H1 (cell line): ENCODE data around the gene CYP2J2. TPM values are rescaled to one million over a fixed set of nuclear protein-coding genes. Genes with fewer than 3 reads are reported as not detected.

ENCODE experiments used
- CBX8 ChIP-seq: fragments of 300-800, 300-1000 bp; sonication (generic); IDR thresholded peaks from 2 replicates; pipeline ENCODE4 v1.7.1; 2016; ENCODE audit warnings: low read depth, low read length, borderline replicate concordance
- RBBP5 ChIP-seq: IDR thresholded peaks from 2 replicates; pipeline ENCODE4 v1.7.1; 2012; ENCODE audit warnings: low read depth, mild to moderate bottlenecking, inconsistent platforms, low read length, moderate library complexity, borderline replicate concordance
- RNF2 ChIP-seq: fragments of 200-900, 300-1000 bp; sonication (generic); IDR thresholded peaks from 2 replicates; pipeline ENCODE4 v1.7.1; 2016; ENCODE audit warnings: borderline replicate concordance, low read depth, mild to moderate bottlenecking, antibody characterized with exemption, low read length; ENCODE audit not compliant: poor library complexity, severe bottlenecking; ENCODE audit errors: missing control alignments
- RXRA ChIP-seq: IDR thresholded peaks from 2 replicates; pipeline ENCODE4 v1.6.1; 2011; ENCODE audit warnings: low read depth, mild to moderate bottlenecking, low read length, moderate library complexity; ENCODE audit not compliant: insufficient read depth
- TAF7 ChIP-seq: optimal IDR thresholded peaks from 2 replicates; pipeline ENCODE3; 2011; ENCODE audit warnings: low read depth, mild to moderate bottlenecking, inconsistent platforms, low read length, moderate library complexity, borderline replicate concordance
- USF2 ChIP-seq: IDR thresholded peaks from 2 replicates; pipeline ENCODE4 v1.6.1; 2011; ENCODE audit warnings: low read length, improper control_type of control experiment
- ZNF274 ChIP-seq: IDR thresholded peaks from 2 replicates; pipeline ENCODE4 v1.7.0; 2012; ENCODE audit warnings: low read length, borderline replicate concordance; ENCODE audit errors: extremely low read depth
- polyA plus RNA-seq, 7 experiments: library from polyadenylated mRNA; depleted of rRNA in 3 of 7; stranded (reverse) in 5 of 7; unstranded in 2 of 7; fragments of >200 nt in 5 of 7; fragments of 200-250 nt in 2 of 7; gene quantifications; 1 replicate in 5 of 7; 2 replicates in 1 of 7; 4 replicates in 1 of 7; pipeline versions ENCODE4 v1.2.1 to v1.2.3, GENCODE V29; 2011 to 2013; ENCODE audit warnings: missing spikeins in 2 of 7, mixed read lengths in 2 of 7
- total RNA-seq: library from RNA; stranded (reverse); fragmentation: NEBNext Ultra II Directional; extraction: Animal tissue kit (Norgen Biotek cat#: 25700); gene quantifications from 2 replicates; pipeline ENCODE4 v1.2.1, GENCODE V29; 2021

CYP2J2 gene
- total and polyA plus RNA-seq, 2 of the 8 experiments (the other 6 are each of a cell fraction or from before 2014, with no cell fraction given) = 0.59 to 2.1 TPM

- TF ChIP-seq RXRA (no peak), ZNF274 (no peak), TAF7 (no peak), RNF2 (no peak), CBX8 (no peak), RBBP5 (no peak), USF2 (no peak)
These were observed 68.8 kb downstream of the CYP2J2 start (continued) for GRCh38 chr1:59857679-59858354.
